BJ (cell line): Measurements from ENCODE around the gene SPRN. TPM values are rescaled to one million over a fixed set of nuclear protein-coding genes. Genes with fewer than 3 reads are reported as not detected.
"Not testable (repeated sequence)": the region's sequence is repeated elsewhere in the genome, so short reads cannot be mapped to it uniquely, and the experiment has no call there.

Experiments used
- CTCF ChIA-PET: fragments of 350-600 bp; formaldehyde crosslinking; extraction: SDS; loops from one replicate; lab custom pipeline; 2021; ENCODE audit warnings: antibody characterized with exemption, inconsistent platforms; lab: Yijun Ruan, JAX
- POLR2A ChIA-PET: fragments of 300-600 bp; sonication (Branson Sonifier 250); formaldehyde crosslinking; extraction: SDS; loops from one replicate; lab custom pipeline; 2021; ENCODE audit warnings: antibody characterized with exemption; lab: Charles Lee
- DNase-seq: peaks from one replicate; pipeline ENCODE4 v3.0.0-alpha.2; 2011; ENCODE audit warnings: low read depth
- H3K27me3 ChIP-seq: 2 replicates; pipeline ENCODE4 v1.6.0; 2011; ENCODE audit warnings: low read length; ENCODE audit not compliant: control insufficient read depth, insufficient read depth
- H3K36me3 ChIP-seq: 2 replicates; pipeline ENCODE4 v1.5.1; 2011; ENCODE audit warnings: low read length; ENCODE audit not compliant: control insufficient read depth, insufficient read depth
- H3K4me3 ChIP-seq: 2 replicates; pipeline ENCODE4 v1.5.1; 2011; ENCODE audit warnings: low read depth, mild to moderate bottlenecking, control low read depth, low read length
- CTCF ChIP-seq: IDR thresholded peaks from 2 replicates; pipeline ENCODE4 v1.5.1; 2011; ENCODE audit warnings: low read depth, mild to moderate bottlenecking, control low read depth, inconsistent platforms, low read length, moderate library complexity; ENCODE audit not compliant: insufficient read depth
- polyA plus RNA-seq: library from polyadenylated mRNA; depleted of rRNA; stranded (reverse); fragments of >200 nt; gene quantifications from 2 replicates; pipeline ENCODE4 v1.2.3, GENCODE V29; 2011

Gene SPRN
- polyA plus RNA-seq, 1 experiment = 3.0 TPM

DNA sequence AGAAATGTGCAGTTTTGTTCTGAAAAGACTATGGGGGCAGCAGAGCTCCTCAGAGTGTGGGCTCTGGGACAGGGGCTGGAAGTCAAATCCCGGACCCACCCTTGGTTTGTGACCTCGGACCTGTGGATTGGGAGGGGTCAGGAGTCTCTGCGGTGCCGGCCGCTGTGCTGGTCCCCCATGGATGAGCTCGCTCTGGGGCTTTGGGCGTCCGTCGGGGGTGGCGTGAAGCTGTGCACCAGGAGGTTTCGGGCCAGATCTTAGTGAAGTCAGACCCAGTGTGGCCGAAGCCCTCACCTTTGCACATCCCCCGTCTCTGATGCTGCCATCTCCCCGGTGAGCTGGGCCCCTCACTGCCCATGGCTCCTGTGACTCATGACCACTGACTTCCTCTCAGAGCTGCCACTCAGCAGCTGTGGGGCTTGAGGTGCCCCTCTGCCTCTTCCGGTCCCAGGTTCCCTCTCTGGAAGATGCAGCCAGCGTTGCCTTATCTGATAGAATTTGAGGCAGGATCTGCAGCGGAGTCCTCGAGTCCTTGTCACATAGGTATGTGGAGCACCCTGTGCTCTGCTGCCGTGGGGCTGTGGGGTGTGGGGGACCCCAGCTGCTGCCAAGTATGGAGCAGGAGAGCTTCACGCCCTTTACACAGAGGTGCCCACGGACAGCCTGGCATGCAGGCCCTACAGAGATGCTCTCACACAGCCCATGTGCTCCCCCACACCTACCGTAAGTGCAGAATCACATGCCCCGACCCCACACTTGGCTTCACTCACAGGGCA lies 18.0 kb upstream of the SPRN start:
- Histone ChIP-seq H3K36me3 (no peaks in the 10 kb centered on the region), H3K27me3 (no peaks in the 10 kb centered on the region), H3K4me3 (no peak overlapping the region)
- ChIA-PET CTCF (interaction anchor here (0.6 to 1.5 kb wide), 3 partner anchors 9 to 114 kb away, joined by 3 to 5 read pairs (median 3); no protein-coding TSS in a partner anchor), POLR2A (no interaction called here)
- TF ChIP-seq CTCF = no peak
- no peak for DNase-seq

- ChIA-PET CTCF (interaction anchor here (0.8 to 1.5 kb wide), 3 partner anchors 10 to 113 kb away, joined by 3 to 5 read pairs (median 3); no protein-coding TSS in a partner anchor), POLR2A (no interaction called here)
- Histone ChIP-seq H3K4me3 (no peak overlapping the region), H3K36me3 (no peaks in the 10 kb centered on the region), H3K27me3 (no peaks in the 10 kb centered on the region)
- no peak for TF ChIP-seq CTCF
- no peak for DNase-seq
These were observed 17.4 kb upstream of the SPRN start for GRCh38 chr10:133441780-133442179.

- CTCF ChIA-PET = interaction anchor here (0.8 to 1.5 kb wide), 3 partner anchors 10 to 112 kb away, joined by 3 to 5 read pairs (median 3); no protein-coding TSS in a partner anchor
- H3K4me3 ChIP-seq, DNase-seq, H3K27me3 ChIP-seq, POLR2A ChIA-PET, H3K36me3 ChIP-seq: not testable (repeated sequence)
These were observed 16.9 kb upstream of the SPRN start for GRCh38 chr10:133441356-133441755.

- POLR2A ChIA-PET = no interaction called here
- no peak for TF ChIP-seq CTCF
- CTCF ChIA-PET = interaction anchor here (1.5 kb wide), 1 partner anchor 11 kb away, joined by 5 read pairs; no protein-coding TSS in a partner anchor
- DNase-seq = no peak
- no peaks in the 10 kb centered on the region for H3K27me3 ChIP-seq
- H3K4me3 ChIP-seq = no peak overlapping the region
- no peaks in the 10 kb centered on the region for H3K36me3 ChIP-seq
These were observed 16.3 kb upstream of the SPRN start for GRCh38 chr10:133440633-133441285.

DNA sequence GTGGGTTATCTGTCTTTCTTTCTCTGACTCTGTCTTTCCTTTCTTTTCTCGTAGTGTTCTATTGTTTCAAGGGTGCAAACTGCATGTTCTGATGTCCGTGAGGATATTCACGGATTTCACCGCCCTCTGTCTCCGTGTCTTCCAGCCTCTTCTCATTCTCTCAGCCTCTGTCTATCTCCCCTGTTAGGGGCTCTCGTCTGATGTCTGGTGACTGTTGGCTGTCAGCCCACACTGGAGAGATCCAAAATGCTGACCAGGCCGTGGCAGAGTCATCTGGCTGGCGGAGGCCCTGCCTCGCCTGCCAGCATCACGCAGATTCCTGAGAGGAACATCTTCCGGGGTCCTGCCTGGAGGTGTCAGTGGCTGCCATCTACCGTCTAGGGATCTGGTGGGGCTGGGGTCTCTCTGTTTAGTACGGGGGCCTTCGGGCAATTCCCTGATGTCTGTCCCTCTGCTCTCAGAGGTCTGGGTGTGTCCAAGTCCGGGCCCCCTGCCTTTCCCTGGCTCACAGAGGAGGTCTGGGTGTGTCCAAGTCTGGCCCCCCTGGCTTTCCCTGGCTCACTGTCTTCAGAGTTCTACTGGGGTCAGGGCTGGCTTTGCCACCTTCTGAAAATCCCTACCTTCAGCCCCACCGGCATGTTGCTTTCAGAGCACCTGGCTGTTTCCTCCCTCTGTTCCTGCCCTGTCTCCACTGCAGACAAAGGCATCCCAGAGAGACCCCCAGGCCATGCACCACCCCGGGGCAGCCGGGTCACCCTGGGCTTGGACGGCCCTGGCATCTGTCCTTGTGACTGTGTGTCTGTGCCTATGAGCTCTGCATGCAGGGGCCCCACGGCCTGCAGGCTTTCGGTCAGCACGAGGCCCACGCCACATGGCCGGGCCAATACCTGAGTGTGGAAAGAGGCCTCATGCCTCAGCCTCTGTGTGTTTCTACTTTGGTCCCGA lies 15.4 kb upstream of the SPRN start:
- TF ChIP-seq CTCF = no peak
- Histone ChIP-seq H3K36me3 (no peaks in the 10 kb centered on the region), H3K4me3 (no peak overlapping the region), H3K27me3 (no peaks in the 10 kb centered on the region)
- CTCF ChIA-PET = interaction anchor here (1.1 to 1.6 kb wide), 7 partner anchors 10 to 165 kb away, joined by 3 to 7 read pairs (median 4); no protein-coding TSS in a partner anchor
- no peak for DNase-seq
- POLR2A ChIA-PET = no interaction called here
